Parathyroid adenoma (tissue), 2 donors: Measurements from ENCODE around the gene LILRB2.
"Not testable (repeated sequence)": the region's sequence is repeated elsewhere in the genome, so short reads cannot be mapped to it uniquely, and the experiment has no call there.

Source experiments
- H2AFZ ChIP-seq: fragments of 300-600 bp; sonication (generic); one replicate; pipeline ENCODE4 v1.7.0; 2017; ENCODE audit warnings: antibody characterized with exemption, mild to moderate bottlenecking
- H3K27ac ChIP-seq: fragments of 300-600 bp; sonication (generic); one replicate; pipeline ENCODE4 v1.7.0; 2017
- H3K27me3 ChIP-seq: fragments of 300-600 bp; sonication (generic); one replicate; pipeline ENCODE4 v1.7.0; 2017; ENCODE audit warnings: low read length; ENCODE audit not compliant: control insufficient read depth, insufficient read depth
- H3K36me3 ChIP-seq: fragments of 300-600 bp; sonication (generic); one replicate; pipeline ENCODE4 v1.7.0; 2017; ENCODE audit warnings: low read length; ENCODE audit not compliant: control insufficient read depth, insufficient read depth
- H3K4me1 ChIP-seq: fragments of 300-600 bp; sonication (generic); one replicate; pipeline ENCODE4 v1.7.0; 2017; ENCODE audit warnings: control low read depth
- H3K4me2 ChIP-seq: fragments of 300-600 bp; sonication (generic); one replicate; pipeline ENCODE4 v1.7.0; 2017; ENCODE audit warnings: low read length
- H3K4me3 ChIP-seq: fragments of 300-600 bp; sonication (generic); one replicate; pipeline ENCODE4 v1.7.0; 2017; ENCODE audit warnings: low read depth, low read length
- H3K79me2 ChIP-seq: fragments of 300-600 bp; sonication (generic); one replicate; pipeline ENCODE4 v1.7.0; 2017; ENCODE audit warnings: control low read depth
- H3K9ac ChIP-seq: fragments of 300-600 bp; sonication (generic); one replicate; pipeline ENCODE4 v1.7.0; 2017; ENCODE audit warnings: mild to moderate bottlenecking
- H3K9me3 ChIP-seq: fragments of 300-600 bp; sonication (generic); one replicate; pipeline ENCODE4 v1.7.0; 2017; ENCODE audit warnings: low read length; ENCODE audit not compliant: control insufficient read depth
- TF ChIP-seq, protein P1 (sequence below): fragments of 300-600 bp; sonication (generic); IDR thresholded peaks from one replicate; pipeline ENCODE4 v1.7.0; 2017; ENCODE audit warnings: antibody characterized with exemption, mild to moderate bottlenecking
- donor health status: primary hyperparathyroidism.

LILRB2 gene

GRCh38 chr19:54281007-54281728, at the start of gene LILRB2:
LILRB2 (minus strand) TSS chr19:54281110; CDS start chr19:54280496, 614 bp downstream.
- no peak within 1 kb of the TSS for H3K4me2 ChIP-seq
- no peaks in the 10 kb centered on the region for H3K27me3 ChIP-seq

GRCh38 chr19:54329476-54330165, 48.7 kb upstream of the LILRB2 start:
- Histone ChIP-seq H3K4me1 (no peaks in the 10 kb centered on the region), H3K4me2 (no peak overlapping the region), H2AFZ (no peak overlapping the region), H3K9ac (no peak overlapping the region), H3K79me2 (no peaks in the 10 kb centered on the region), H3K4me3 (no peak overlapping the region), H3K36me3 (no peaks in the 10 kb centered on the region), H3K27me3 (no peaks in the 10 kb centered on the region), H3K27ac (no peak overlapping the region), H3K9me3 (no peaks in the 10 kb centered on the region)
- TF ChIP-seq, protein P1, sequence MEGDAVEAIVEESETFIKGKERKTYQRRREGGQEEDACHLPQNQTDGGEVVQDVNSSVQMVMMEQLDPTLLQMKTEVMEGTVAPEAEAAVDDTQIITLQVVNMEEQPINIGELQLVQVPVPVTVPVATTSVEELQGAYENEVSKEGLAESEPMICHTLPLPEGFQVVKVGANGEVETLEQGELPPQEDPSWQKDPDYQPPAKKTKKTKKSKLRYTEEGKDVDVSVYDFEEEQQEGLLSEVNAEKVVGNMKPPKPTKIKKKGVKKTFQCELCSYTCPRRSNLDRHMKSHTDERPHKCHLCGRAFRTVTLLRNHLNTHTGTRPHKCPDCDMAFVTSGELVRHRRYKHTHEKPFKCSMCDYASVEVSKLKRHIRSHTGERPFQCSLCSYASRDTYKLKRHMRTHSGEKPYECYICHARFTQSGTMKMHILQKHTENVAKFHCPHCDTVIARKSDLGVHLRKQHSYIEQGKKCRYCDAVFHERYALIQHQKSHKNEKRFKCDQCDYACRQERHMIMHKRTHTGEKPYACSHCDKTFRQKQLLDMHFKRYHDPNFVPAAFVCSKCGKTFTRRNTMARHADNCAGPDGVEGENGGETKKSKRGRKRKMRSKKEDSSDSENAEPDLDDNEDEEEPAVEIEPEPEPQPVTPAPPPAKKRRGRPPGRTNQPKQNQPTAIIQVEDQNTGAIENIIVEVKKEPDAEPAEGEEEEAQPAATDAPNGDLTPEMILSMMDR, result no peak

More at GRCh38 chr19:54281007-54281728, at the start of gene LILRB2:
- no peak within 1 kb of the TSS for H2AFZ ChIP-seq
- H3K27ac ChIP-seq, result no peak within 1 kb of the TSS
- H3K79me2 ChIP-seq, result no peaks in the 10 kb centered on the region
- no peak within 1 kb of the TSS for H3K9ac ChIP-seq
- H3K36me3 ChIP-seq, result no peaks in the 10 kb centered on the region
- TF ChIP-seq, protein P1, result no peak
- H3K9me3 ChIP-seq, result no peaks in the 10 kb centered on the region
- no peaks in the 10 kb centered on the region for H3K4me1 ChIP-seq
- H3K4me3 ChIP-seq, result no peak within 1 kb of the TSS

DNA sequence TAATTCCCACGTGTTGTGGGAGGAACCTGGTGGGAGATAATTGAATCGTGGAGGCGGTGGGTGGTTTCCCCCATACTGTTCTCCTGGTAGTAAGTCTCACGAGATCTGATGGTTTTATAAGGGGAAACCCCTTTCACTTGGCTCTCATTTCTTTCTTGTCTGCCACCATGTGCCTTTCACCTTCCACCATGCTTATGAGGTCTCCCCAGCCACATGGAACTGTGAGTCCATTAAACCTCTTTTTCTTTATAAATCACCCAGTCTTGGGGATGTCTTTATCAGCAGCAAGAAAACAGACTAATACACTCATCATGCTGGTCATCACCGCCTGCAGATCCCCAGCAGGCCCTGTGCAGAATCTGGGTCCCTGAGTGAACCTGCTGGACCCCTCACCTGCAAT, 47.9 kb upstream of the LILRB2 start:
- not testable (repeated sequence) for H3K9ac ChIP-seq, H3K4me3 ChIP-seq, H2AFZ ChIP-seq, H3K79me2 ChIP-seq, H3K36me3 ChIP-seq, H3K9me3 ChIP-seq, H3K27me3 ChIP-seq, H3K4me1 ChIP-seq, H3K27ac ChIP-seq, H3K4me2 ChIP-seq

GRCh38 chr19:54325631-54326030, 44.7 kb upstream of the LILRB2 start:
- Histone ChIP-seq H3K36me3 (no peaks in the 10 kb centered on the region), H3K9ac (no peak overlapping the region), H3K4me1 (no peaks in the 10 kb centered on the region), H3K27me3 (no peaks in the 10 kb centered on the region), H3K4me2 (no peak overlapping the region), H3K4me3 (no peak overlapping the region), H3K79me2 (no peaks in the 10 kb centered on the region), H3K27ac (no peak overlapping the region), H3K9me3 (no peaks in the 10 kb centered on the region), H2AFZ (no peak overlapping the region)
- TF ChIP-seq, protein P1, result no peak

DNA sequence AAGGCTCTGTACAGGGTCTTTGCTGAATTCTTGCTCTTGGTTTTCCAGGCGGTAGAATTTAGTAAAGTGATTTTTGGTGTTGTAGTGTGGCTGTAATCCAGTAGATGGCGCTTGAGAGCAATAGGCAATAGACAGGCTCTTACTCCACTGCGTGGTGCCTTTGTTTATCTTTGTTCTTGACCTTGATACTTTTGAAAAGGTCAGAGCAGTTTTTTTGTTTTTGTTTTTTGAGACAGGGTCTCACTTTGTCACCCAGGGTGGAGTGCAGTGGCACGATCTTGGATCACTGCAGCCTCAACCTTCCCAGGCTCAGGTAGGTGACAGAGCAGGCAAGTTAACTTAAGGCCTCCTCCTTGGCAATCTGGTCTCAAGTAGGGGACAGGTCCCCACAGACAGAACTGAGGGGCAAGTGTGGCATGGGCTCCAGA, 44.3 kb upstream of the LILRB2 start:
- H3K27me3 ChIP-seq, result no peaks in the 10 kb centered on the region

More for the DNA sequence above, 44.3 kb upstream of the LILRB2 start:
- H3K4me2 ChIP-seq, result no peak overlapping the region
- H3K9ac ChIP-seq, result no peak overlapping the region
- TF ChIP-seq, protein P1, result peak; percentile 86
- H3K79me2 ChIP-seq, result no peaks in the 10 kb centered on the region
- H3K27ac ChIP-seq, result no peak overlapping the region
- H3K4me3 ChIP-seq, result no peak overlapping the region
- H3K9me3 ChIP-seq, result no peaks in the 10 kb centered on the region
- H3K36me3 ChIP-seq, result no peaks in the 10 kb centered on the region
- no peaks in the 10 kb centered on the region for H3K4me1 ChIP-seq
- no peak overlapping the region for H2AFZ ChIP-seq
